ENCODE results near the gene EPN1.
A peak's percentile ranks its signal among the peaks of the same experiment; 100 is the strongest.
"Not testable (repeated sequence)": the region's sequence is repeated elsewhere in the genome, so short reads cannot be mapped to it uniquely, and the experiment has no call there.

The EPN1 gene

DNA sequence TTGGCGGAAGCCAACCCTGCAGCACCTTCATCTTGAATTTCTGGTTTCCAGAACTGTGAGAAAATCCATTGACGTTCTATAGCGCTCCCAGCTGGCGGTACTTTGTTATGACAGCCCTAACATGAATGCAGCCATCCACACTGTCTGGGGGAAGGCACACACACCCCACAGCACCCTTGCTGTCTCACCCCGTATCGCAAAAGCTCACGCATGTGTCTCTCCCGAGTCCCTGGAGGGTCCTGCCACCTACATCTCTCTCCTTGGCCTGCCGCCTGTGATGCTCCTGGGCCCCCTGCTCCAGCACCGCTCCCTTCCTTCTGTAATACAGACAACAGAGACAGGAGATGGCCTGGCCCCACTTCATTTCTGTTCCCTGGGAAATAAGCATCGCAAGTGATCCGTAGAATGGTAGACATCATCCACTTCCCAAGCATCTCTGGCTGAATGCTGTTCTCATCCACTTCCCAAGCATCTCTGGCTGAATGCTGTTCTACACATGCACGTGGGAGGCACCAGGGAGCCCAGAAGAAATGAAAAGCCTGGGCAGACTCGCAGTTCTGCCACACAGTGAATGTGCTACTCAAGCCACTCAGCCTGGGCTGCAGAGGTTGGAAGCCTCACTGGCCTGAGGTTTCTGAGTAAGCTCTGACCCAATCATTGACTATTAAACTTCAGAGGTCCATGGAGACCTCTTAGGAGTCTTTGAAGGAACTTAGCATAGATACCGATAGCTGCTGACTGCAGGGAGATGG, 29.6 kb downstream of the EPN1 start:
- H3K4me3 ChIP-seq (ENCODE audit: low read depth, low read length) = no peak overlapping the region
- TF ChIP-seq, protein P1, sequence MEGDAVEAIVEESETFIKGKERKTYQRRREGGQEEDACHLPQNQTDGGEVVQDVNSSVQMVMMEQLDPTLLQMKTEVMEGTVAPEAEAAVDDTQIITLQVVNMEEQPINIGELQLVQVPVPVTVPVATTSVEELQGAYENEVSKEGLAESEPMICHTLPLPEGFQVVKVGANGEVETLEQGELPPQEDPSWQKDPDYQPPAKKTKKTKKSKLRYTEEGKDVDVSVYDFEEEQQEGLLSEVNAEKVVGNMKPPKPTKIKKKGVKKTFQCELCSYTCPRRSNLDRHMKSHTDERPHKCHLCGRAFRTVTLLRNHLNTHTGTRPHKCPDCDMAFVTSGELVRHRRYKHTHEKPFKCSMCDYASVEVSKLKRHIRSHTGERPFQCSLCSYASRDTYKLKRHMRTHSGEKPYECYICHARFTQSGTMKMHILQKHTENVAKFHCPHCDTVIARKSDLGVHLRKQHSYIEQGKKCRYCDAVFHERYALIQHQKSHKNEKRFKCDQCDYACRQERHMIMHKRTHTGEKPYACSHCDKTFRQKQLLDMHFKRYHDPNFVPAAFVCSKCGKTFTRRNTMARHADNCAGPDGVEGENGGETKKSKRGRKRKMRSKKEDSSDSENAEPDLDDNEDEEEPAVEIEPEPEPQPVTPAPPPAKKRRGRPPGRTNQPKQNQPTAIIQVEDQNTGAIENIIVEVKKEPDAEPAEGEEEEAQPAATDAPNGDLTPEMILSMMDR (IDR thresholded peaks at IDR 0.05; ENCODE audit: insufficient read depth, low read depth, low read length, missing control alignments) = peak; percentile 16
- no peak for DNase-seq (ENCODE audit: low read depth)

DNA sequence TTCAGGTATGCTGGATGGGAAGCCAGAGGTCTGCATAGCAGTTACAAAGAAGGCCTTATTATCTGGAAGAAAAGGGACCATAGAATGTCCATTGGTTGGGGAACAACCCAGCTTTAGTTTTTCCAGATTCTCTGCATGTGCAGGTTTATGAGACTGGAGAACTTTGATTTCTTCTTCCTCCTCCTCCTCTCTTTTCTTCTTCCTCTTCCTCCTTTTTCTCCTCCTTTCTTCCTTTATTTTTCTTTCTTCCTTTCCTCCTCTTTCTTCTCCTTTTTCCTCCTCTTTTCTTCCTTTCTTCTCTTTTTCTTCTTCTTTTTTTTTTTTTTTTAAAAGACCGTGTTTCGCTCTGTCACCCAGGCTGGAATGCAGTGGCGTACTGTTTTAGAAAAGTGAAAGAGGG, 30.9 kb downstream of the EPN1 start:
- DNase-seq (ENCODE audit: low read depth) = no peak
- TF ChIP-seq, protein P1 (IDR thresholded peaks at IDR 0.05; ENCODE audit: insufficient read depth, low read depth, low read length, missing control alignments) = no peak
- H3K4me3 ChIP-seq (ENCODE audit: low read depth, low read length) = no peak overlapping the region

DNA sequence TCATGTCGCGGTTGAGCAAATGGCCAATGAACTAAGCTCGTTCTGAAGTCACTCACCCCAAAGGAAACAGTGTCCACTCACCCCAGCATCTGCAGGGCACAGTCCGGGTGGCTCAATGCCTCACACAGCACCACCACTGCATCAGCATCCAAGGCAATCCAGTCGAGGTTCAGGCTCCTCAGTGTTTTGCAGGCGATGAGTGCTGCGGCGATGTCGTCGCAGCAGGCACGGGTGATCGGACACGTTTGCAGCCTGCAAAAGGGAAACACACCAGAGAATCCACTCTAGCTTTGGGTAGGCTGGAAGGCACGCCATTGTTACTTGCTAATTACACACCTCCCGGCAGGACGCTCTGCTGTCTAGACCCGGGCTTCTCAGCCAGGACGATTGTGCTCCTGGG, 36.7 kb downstream of the EPN1 start:
- H3K4me3 ChIP-seq (ENCODE audit: low read depth, low read length) = no peak overlapping the region
- no peak for DNase-seq (ENCODE audit: low read depth)
- TF ChIP-seq, protein P1 (IDR thresholded peaks at IDR 0.05; ENCODE audit: insufficient read depth, low read depth, low read length, missing control alignments) = no peak

DNA sequence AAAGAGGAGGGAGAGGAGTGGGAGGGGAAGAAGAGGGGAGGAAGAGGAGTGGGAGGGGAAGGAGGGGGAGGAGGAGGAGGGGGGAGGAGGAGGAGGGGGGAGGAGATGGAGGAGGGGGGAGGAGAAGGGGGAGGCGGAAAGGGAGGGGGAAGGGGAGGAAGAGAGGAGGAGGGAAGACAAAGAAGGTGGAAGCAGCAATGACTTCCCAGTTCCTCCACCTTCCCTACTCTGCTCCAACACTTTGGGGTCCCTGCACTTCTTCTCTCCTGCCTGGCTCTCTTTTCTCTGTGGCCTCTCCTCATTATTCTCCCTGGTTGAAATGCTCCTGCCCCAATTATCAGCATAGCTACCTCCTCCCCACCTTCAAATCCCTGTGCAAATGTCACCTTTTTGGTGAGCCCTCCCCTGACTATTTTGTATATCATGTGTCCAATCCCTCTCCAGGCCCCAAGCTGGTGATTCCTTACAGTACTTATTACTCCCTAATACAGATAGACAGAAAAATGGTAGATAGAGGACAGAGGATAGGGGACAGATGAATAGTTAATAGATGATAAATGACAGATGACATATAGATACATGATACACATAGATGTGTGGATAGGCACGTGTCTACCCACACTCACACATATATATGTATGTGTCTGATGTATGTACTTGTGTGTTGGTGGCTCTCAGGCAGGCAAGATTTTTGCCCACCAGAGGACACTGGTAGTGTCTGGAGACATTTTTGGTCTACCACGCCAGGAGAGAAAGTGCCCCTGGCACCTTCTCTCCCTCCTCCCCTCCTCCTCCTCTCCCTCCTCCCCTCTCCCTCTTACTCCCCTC, 38.0 kb downstream of the EPN1 start:
- TF ChIP-seq, protein P1 (IDR thresholded peaks at IDR 0.05; ENCODE audit: insufficient read depth, low read depth, low read length, missing control alignments) = no peak
- no peak for DNase-seq (ENCODE audit: low read depth)
- H3K4me3 ChIP-seq (ENCODE audit: low read depth, low read length) = no peak overlapping the region

DNA sequence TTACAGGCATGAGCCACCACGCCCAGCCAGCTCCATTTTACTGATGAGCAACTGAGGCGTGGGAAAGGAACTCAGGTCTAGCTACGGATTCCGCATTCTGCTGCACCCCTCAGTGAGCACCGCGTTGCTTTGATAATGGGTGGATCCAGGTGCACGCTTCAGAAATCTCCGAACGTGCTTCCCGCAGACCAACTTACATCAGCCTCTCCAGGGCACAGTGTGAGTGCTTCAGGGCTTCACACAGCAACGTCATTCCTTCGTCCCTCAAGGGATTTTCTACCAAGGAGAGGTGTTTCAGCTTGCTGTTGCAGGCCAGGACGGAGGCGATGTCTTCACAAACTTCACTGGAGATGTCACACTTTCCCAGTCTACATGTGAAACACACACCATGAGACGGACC, 41.5 kb downstream of the EPN1 start:
- H3K4me3 ChIP-seq (ENCODE audit: low read depth, low read length) = no peak overlapping the region
- TF ChIP-seq, protein P1 (IDR thresholded peaks at IDR 0.05; ENCODE audit: insufficient read depth, low read depth, low read length, missing control alignments) = no peak
- DNase-seq (ENCODE audit: low read depth) = no peak

DNA sequence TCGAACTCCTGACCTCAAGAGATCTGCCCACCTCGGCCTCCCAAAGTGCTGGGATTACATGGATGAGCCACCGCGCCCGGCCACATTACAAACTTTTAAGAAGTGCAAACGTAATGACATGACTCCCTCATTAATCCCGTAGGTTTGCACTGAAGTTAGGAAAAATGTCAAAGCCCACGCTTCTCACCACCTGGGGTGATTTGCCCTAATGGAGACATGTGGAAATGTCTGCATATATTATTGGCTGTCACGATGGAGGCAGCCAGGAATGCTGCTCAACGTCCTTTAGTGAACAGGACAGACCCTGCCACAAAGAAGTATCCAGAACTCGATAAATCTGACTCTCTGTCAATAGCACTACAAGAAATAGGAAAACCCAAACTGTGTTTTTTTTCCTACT, 42.2 kb downstream of the EPN1 start:
- no peak overlapping the region for H3K4me3 ChIP-seq (ENCODE audit: low read depth, low read length)
- TF ChIP-seq, protein P1 (IDR thresholded peaks at IDR 0.05; ENCODE audit: insufficient read depth, low read depth, low read length, missing control alignments) = no peak
- DNase-seq (ENCODE audit: low read depth) = no peak

DNA sequence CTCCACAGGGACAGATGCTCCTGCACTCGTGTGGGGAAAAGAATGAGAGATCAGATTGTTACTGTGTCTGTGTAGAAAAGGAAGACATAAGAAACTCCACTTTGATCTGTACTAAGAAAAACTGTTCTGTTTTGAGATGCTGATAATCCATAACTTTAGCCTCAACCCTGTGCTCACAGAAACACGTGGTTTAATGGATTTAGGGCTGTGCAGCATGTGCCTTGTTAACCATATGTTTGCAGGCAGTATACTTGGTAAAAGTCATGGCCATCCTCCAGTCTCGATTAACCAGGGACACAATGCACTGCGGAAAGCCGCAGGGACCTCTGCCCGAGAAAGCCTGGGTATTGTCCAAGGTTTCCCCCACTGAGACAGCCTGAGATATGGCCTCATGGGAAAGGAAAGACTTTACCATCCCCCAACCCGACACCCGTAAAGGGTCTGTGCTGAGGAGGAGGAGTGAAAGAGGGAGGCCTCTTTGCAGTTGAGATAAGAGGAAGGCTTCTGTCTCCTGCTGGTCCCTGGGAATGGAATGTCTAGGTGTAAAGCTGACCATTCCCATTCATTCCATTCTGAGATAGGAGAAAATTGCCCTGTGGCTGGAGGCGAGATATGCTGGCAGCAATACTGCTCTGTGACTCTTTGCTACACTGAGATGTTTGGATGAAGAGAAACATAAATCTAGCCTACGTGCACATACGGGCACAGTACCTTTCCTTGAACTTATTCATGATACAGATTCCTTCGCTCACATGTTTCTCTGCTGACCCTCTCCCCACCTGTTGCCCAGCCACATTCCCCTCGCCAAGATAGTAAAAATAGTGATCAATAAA, 43.1 kb downstream of the EPN1 start:
- H3K4me3 ChIP-seq (ENCODE audit: low read depth, low read length); DNase-seq (ENCODE audit: low read depth): not testable (repeated sequence)

All from GM12865 (cell line).